GM12892 (cell line): ENCODE data around the gene SYNE1.

Source experiments
- POLR2A ChIP-seq: IDR thresholded peaks from 2 replicates; pipeline ENCODE4 v1.6.1; 2011; ENCODE audit warnings: low read depth, low read length, control low read depth
- POLR2AphosphoS5 ChIP-seq: IDR thresholded peaks from 2 replicates; pipeline ENCODE4 v1.6.1; 2011; ENCODE audit warnings: low read depth, low read length, control low read depth
- TAF1 ChIP-seq: IDR thresholded peaks from 2 replicates; pipeline ENCODE4 v1.6.1; 2011; ENCODE audit warnings: low read depth, mild to moderate bottlenecking, control low read depth, low read length, borderline replicate concordance

DNA sequence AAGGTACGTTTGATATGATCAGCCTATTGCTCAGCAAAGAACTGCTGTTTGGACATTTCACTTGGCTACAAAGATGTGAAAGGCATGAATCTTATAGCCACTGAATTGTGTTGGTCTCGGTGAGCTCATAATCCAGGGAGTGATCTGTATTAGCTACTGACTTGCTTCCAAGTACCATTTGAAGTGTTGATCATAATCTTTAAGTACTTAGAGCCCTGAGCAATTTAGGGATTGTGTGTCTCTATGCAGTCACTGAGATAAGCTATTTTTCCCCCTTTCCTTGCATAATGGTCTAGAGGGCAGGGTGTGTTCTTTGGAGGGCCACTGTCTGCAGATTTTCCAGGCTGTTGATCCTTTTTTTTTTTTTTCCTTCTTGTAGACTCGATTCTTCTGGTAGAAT, 436.0 kb downstream of the SYNE1 start:
- TF ChIP-seq POLR2AphosphoS5 (no peak), POLR2A (no peak), TAF1 (no peak)
